ENCODE results near the gene MED9.
"Not testable (repeated sequence)": the region's sequence is repeated elsewhere in the genome, so short reads cannot be mapped to it uniquely, and the experiment has no call there.

Gene MED9

GRCh38 chr17:17476865-17477467 is at the start of gene MED9:
Gene MED9 (plus strand): TSS chr17:17477000. CDS start chr17:17477042, 42 bp downstream.
- peak; percentile 82 for DNase-seq

GRCh38 chr17:17429222-17429621 is 47.6 kb upstream of the MED9 start:
- no peak for DNase-seq

- DNase-seq = not testable (repeated sequence)
Observed at GRCh38 chr17:17430924-17431323, 45.9 kb upstream of the MED9 start.

- no peak for DNase-seq
Observed at GRCh38 chr17:17431605-17432004, 45.2 kb upstream of the MED9 start.

- no peak for DNase-seq
Observed at GRCh38 chr17:17433000-17433703, 43.6 kb upstream of the MED9 start.

- DNase-seq = no peak
Observed at GRCh38 chr17:17434477-17434876, 42.3 kb upstream of the MED9 start.

- DNase-seq = peak; percentile 89
Observed at GRCh38 chr17:17435323-17435722, 41.5 kb upstream of the MED9 start.

- DNase-seq = no peak
Observed at GRCh38 chr17:17437461-17437860, 39.3 kb upstream of the MED9 start.

GRCh38 chr17:17437893-17438292 is 38.9 kb upstream of the MED9 start:
- DNase-seq = no peak

GRCh38 chr17:17440010-17440843 is 36.6 kb upstream of the MED9 start:
- peak; percentile 17 for DNase-seq

- DNase-seq = no peak
Observed at GRCh38 chr17:17440938-17441675, 35.7 kb upstream of the MED9 start.

- peak; percentile 8 for DNase-seq
Observed at GRCh38 chr17:17443173-17443572, 33.6 kb upstream of the MED9 start.

GRCh38 chr17:17445296-17445924 is 31.4 kb upstream of the MED9 start:
- DNase-seq = no peak

GRCh38 chr17:17445925-17446665 is 30.7 kb upstream of the MED9 start:
- peak; percentile 85 for DNase-seq

- no peak for DNase-seq
Observed at GRCh38 chr17:17446666-17447155, 30.1 kb upstream of the MED9 start.

GRCh38 chr17:17447264-17447663 is 29.5 kb upstream of the MED9 start:
- DNase-seq = no peak

- DNase-seq = no peak
Observed at GRCh38 chr17:17448076-17448475, 28.7 kb upstream of the MED9 start.

- no peak for DNase-seq
Observed at GRCh38 chr17:17448723-17449122, 28.1 kb upstream of the MED9 start.

GRCh38 chr17:17453088-17453487 is 23.7 kb upstream of the MED9 start:
- DNase-seq = no peak

GRCh38 chr17:17454276-17454675 is 22.5 kb upstream of the MED9 start:
- no peak for DNase-seq

GRCh38 chr17:17454700-17455099 is 22.1 kb upstream of the MED9 start:
- DNase-seq = not testable (repeated sequence)

- DNase-seq = no peak
Observed at GRCh38 chr17:17455173-17455572, 21.6 kb upstream of the MED9 start.
